Epithelial cell of esophagus (primary cell): ENCODE data around the gene RNASEL.
A peak's percentile ranks its signal among the peaks of the same experiment; 100 is the strongest.

ENCODE experiments used
- DNase-seq: peaks from one replicate; pipeline ENCODE4 v3.0.0; 2010; ENCODE audit warnings: low read depth
- H3K4me3 ChIP-seq: 2 replicates; pipeline ENCODE4 v1.5.1; 2011; ENCODE audit warnings: mild to moderate bottlenecking, low read length, control low read depth
- CTCF ChIP-seq: IDR thresholded peaks from 2 replicates; pipeline ENCODE4 v1.5.1; 2011; ENCODE audit warnings: low read depth, mild to moderate bottlenecking, low read length, control low read depth, inconsistent platforms; ENCODE audit not compliant: insufficient read depth; ENCODE audit errors: missing control alignments

Gene RNASEL

GRCh38 chr1:182570611-182570970 lies 18.5 kb downstream of the RNASEL start:
- DNase-seq, result peak; percentile 31
- no peak overlapping the region for H3K4me3 ChIP-seq
- TF ChIP-seq CTCF, result no peak

GRCh38 chr1:182569939-182570610 lies 19.0 kb downstream of the RNASEL start:
- no peak overlapping the region for H3K4me3 ChIP-seq
- TF ChIP-seq CTCF, result no peak

GRCh38 chr1:182568647-182569284 lies 20.3 kb downstream of the RNASEL start:
- no peak for TF ChIP-seq CTCF
- H3K4me3 ChIP-seq, result no peak overlapping the region
- DNase-seq, result no peak

More at GRCh38 chr1:182569939-182570610, 19.0 kb downstream of the RNASEL start:
- DNase-seq, result no peak

- no peak overlapping the region for H3K4me3 ChIP-seq
- TF ChIP-seq CTCF, result no peak
Observed at GRCh38 chr1:182567629-182568028, 21.4 kb downstream of the RNASEL start.

GRCh38 chr1:182565537-182565936 lies 23.5 kb downstream of the RNASEL start:
- DNase-seq, result no peak
- no peak overlapping the region for H3K4me3 ChIP-seq
- TF ChIP-seq CTCF, result no peak

More at GRCh38 chr1:182567629-182568028, 21.4 kb downstream of the RNASEL start:
- peak; percentile 10 for DNase-seq

GRCh38 chr1:182564406-182565004 lies 24.6 kb downstream of the RNASEL start:
- DNase-seq, result no peak
- H3K4me3 ChIP-seq, result no peak overlapping the region
- no peak for TF ChIP-seq CTCF

GRCh38 chr1:182563095-182563494 lies 26.0 kb downstream of the RNASEL start:
- no peak for DNase-seq
- no peak for TF ChIP-seq CTCF

More at GRCh38 chr1:182563095-182563494, 26.0 kb downstream of the RNASEL start:
- no peak overlapping the region for H3K4me3 ChIP-seq
